SU-DHL-6 (cell line): ENCODE results near the gene TMEM100.

Experiments
- EZH2phosphoT487 ChIP-seq: fragments of 200-600 bp; sonication (generic), shearing (Covaris generic); conservative IDR thresholded peaks from 2 replicates; pipeline ENCODE4 v1.6.1; 2018; ENCODE audit warnings: mild to moderate bottlenecking, antibody characterized with exemption, low read length, moderate library complexity, mixed read lengths
- TF ChIP-seq, protein P1 (sequence below): fragments of 200-600 bp; sonication (generic); IDR thresholded peaks from one replicate; pipeline ENCODE4 v1.5.1; 2017; ENCODE audit warnings: antibody characterized with exemption, mild to moderate bottlenecking, low read length, moderate library complexity; ENCODE audit not compliant: insufficient read depth, poor library complexity, severe bottlenecking

DNA sequence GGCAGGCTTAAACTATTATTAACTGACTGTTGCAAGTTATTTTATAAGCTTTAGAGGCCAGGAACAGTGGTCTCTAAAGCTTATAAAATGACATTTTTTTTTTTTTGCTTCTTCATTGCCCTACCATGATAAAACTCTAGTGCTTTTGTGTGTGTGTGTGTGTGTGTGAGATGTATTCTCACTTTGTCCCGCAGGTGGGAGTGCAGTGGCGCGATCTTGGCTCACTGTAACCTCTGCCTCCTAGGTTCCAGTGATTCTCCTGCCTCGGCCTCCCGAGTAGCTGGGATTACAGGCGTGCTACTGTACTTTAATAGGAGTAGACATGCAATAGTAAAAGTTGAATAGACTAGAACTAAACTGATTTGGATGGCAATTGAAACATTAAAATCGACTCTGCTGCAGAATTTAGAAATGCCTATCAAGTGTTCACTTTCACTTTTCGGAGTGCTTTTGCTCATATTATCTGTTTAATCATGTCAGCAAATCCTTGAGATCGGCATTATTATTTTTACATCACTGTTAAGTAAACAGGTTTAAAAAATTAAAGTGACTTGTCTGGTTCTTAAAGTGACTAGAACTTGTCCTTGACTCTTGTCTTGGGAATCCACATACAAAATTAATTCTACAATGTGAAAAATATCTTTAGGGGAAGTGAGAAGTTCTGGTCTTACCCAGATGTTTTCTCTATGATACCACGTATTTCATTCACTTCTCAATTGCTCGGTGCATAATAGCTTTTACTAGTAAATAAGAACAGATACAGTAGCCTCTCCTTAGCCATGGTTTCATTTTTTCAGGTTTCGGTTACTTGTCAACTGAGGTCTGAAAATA lies 19.8 kb upstream of the TMEM100 start:
- TF ChIP-seq, protein P1, sequence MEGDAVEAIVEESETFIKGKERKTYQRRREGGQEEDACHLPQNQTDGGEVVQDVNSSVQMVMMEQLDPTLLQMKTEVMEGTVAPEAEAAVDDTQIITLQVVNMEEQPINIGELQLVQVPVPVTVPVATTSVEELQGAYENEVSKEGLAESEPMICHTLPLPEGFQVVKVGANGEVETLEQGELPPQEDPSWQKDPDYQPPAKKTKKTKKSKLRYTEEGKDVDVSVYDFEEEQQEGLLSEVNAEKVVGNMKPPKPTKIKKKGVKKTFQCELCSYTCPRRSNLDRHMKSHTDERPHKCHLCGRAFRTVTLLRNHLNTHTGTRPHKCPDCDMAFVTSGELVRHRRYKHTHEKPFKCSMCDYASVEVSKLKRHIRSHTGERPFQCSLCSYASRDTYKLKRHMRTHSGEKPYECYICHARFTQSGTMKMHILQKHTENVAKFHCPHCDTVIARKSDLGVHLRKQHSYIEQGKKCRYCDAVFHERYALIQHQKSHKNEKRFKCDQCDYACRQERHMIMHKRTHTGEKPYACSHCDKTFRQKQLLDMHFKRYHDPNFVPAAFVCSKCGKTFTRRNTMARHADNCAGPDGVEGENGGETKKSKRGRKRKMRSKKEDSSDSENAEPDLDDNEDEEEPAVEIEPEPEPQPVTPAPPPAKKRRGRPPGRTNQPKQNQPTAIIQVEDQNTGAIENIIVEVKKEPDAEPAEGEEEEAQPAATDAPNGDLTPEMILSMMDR: no peak
- TF ChIP-seq EZH2phosphoT487: no peak
